Medulla oblongata (tissue), 1 donor: ENCODE data around the gene SLC35E3.

Source experiments
- DNase-seq: peaks from one replicate; pipeline ENCODE4 v3.0.0-alpha.2; 2015; ENCODE audit errors: extremely low spot score

The SLC35E3 gene

DNA sequence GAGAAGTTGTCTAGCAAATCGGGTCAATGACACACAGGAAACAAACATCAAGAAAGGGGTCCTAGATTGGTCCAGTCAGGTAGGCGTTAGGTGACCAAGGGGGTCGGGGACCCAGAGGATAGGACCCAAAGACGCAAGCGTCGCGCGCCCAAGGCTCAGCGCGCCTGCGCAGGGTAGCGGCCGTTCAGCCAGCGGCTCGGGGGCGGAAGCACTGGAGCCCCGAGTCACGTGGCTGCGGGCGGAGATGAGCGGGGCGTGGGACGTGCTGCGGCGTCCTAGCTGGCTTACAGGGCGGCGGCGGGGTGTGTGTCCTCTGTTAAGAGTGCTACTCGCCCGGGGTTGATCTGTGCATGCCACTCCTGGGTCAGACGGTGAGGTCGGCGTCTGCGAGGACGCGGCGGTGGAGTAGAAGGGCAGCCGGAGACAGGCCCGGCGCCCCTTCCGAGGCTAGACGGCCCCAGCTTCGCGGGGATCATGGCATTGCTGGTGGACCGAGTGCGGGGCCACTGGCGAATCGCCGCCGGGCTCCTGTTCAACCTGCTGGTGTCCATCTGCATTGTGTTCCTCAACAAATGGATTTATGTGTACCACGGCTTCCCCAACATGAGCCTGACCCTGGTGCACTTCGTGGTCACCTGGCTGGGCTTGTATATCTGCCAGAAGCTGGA lies at the start of gene SLC35E3:
SLC35E3 (plus strand) TSS at position 273 of the 668 bp plus-strand sequence; CDS start at position 475, 202 bp downstream.
- DNase-seq = peak; percentile 97

- no peak for DNase-seq
These were observed 46.5 kb upstream of the SLC35E3 start for GRCh38 chr12:68699486-68699885.

- no peak for DNase-seq
These were observed 18.2 kb upstream of the SLC35E3 start for GRCh38 chr12:68727776-68728175.

DNA sequence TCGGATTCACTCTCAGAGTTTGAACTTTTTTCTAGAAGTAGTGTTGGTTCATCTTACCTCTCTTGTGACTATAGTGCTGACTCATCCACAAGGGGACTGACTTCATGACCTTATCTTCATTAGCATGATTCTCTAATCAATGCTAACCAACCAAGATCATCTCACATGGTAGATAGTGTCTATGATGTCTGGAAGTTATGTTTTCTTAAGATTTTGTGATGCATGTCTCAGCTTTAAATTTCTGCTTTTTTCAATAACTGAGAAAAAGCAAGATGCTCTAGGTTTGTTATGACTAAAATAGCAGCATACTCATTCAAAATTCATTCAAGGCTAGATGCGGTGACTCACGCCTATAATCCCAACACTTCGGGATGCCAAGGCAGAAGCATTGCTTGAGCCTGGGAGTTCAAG lies 12.3 kb upstream of the SLC35E3 start:
- no peak for DNase-seq

DNA sequence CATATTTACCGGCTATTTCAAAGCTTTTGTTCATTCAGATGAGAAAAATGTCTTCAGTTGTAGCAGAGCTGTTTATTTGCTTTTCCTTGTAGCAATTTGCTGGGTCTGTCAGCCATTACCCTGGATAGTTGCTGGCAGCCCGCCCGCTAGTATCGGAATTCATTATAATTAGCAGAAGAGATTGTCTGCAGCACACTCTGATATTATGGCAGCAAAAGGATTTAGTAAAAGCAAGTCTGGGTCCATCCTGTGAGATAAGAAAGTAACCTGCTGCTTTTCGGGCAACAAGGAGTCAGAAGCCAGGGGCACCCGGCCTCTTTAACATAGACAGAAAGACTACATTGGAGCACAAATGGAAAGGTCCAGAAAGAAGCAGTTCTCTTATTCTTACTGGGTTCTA lies 6.1 kb upstream of the SLC35E3 start:
- DNase-seq = no peak

- no peak for DNase-seq
These were observed 2.6 kb upstream of the SLC35E3 start for GRCh38 chr12:68743356-68743755.

DNA sequence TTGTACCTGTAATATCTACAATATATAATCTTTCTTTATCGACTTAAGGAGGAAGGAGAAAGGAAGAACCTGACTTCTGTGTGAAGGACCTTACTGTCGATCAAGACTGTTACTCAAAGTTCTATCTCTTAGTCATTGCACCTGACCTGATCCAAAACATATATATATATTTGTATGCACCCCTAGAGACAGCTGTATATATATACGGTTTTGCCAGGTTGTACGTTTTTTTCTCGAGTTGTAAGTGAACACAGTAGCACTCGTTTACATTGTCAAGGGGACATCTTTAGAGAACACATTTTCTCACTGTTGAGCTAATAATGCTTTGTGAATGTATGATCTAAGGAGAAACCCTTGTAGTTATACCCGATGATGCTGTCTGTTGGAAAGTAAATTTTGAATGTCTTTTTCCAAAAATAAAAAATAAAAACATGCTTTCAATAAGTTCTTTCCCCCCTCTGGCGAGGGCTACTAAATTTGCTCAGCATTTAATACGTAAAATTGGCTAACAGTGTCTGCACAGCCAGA lies 536 bp upstream of the SLC35E3 start:
- DNase-seq = no peak

GRCh38 chr12:68746572-68747180 lies 700 bp downstream of the SLC35E3 start:
- peak; percentile 59 for DNase-seq

- DNase-seq = peak; percentile 7
These were observed 3.5 kb downstream of the SLC35E3 start for GRCh38 chr12:68749443-68749842.

DNA sequence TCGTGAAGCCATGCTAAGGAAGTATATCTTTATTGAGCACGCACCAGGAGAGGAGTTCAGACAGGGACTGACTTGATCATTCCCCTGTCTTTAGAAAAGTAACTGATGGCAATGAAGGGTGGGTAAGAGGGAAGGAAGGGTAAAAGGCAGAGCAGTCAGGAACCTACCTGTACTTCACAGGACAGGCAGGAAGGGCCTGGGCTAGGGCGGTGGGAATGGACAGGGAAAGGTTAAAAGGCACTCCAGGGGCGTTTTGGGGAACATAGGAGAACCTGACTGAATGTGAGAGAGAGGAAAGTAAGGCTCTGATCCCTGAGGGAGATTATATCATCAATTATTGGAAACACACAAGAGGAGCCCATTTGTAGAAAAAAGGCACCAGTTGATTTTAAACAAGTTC lies 3.9 kb downstream of the SLC35E3 start:
- no peak for DNase-seq

- peak; percentile 42 for DNase-seq
These were observed 4.5 kb downstream of the SLC35E3 start for GRCh38 chr12:68750506-68750905.

DNA sequence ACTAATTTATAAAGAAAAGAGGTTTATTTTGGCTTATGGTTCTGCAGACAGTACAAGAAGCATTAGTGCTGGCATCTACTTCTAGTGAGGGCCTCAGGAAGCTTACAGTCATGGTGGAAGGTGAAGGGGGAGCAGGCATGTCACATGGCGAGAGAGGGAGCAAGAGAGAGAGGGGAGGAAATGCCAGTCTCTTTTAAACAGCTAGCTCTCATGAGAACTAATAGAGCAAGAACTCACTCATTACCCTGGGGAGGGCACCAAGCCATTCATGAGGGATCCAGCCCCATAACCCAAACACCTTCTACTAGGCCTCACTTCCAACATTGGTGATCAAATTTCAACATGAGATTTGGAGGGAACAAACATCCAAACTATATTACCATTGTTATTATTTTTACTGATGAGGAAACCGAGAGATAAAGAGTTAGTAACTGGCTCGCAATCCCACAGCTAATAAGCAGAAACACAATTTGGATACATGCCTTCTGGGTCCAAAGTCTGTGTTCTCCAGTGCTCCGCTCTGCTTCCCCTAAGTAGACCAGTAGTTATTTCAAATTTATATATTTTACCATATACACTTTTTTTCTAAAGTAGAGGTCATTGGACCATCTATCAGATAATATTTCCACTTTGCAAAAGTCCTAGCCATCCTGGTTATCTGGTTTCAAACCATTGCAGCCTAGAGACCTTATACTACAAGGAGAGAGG lies 9.7 kb downstream of the SLC35E3 start:
- DNase-seq = no peak

GRCh38 chr12:68759852-68760251 lies 13.9 kb downstream of the SLC35E3 start:
- DNase-seq = no peak

- no peak for DNase-seq
These were observed 14.9 kb downstream of the SLC35E3 start for GRCh38 chr12:68760806-68761441.

GRCh38 chr12:68761442-68761812 lies 15.5 kb downstream of the SLC35E3 start:
- DNase-seq = no peak

DNA sequence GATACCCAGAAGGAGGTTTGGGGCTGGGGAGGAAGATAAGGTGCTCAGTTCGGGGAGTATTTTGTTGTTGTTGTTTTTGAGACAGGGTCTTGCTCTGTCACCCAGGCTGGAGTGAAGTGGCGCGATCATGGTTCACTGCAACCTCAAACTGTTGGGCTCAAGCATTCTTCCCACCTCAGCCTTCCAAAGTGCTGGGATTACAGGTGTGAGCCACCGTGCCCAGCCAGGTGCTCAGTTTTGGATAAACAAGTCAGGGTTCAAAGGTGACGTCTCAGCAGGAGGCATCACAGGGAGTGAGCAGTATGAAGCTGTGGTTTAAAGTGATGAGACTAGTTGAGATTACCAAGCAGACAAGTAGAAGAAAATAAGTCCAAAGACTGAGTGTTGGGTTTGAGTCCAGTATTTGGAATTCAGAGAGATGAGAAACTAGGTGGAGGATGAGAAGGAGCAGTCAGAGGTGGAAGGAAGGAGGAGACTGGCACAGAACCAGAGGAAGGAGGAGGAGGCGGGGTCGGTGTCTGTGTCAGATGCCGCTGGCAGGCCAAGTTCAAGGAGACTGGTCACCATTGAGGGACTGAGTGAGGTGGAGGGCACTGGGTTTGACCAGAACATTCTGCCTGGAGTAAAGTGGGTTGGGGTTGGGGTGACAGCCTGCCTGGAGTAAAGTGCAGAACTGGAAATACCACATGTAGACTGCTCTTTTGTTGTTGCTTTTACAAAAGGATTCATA lies 16.1 kb downstream of the SLC35E3 start:
- no peak for DNase-seq

DNA sequence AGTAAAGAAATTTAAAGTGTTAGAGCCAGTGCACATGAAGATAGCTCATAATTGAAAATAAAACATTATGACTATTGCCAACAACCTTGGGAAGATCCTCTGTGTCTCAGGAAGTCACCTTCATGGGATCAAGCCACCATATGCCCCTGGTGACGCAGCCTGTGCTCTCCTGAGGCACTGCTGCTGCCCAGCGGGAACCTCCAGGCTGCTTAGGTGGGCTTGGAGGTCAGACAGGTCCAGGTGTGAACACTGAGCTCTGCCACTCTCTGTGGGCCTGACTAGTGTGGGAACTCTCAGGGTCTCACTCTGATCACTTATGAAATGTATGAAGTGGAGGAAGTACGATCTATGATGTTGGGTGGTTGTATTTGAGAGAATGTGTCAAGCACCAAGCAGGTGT lies 16.7 kb downstream of the SLC35E3 start:
- no peak for DNase-seq

DNA sequence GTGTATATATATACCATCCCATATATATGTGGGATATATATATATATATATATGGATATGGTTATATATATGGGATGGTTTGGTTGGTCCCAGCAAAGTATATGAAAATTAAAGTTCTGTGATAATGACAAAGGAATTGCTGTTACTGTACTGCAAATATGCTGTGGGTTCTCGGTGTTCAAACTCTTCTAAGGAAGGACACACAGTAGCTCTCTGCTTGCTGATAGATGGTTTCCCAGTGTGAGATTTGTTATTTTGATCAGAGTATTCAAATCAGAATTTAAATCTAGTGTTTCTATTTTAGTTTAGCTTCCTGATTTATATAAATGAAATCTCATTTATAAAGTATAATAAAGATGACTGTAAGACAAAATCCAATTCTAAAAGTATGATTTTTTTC lies 19.7 kb downstream of the SLC35E3 start:
- no peak for DNase-seq

- no peak for DNase-seq
These were observed 20.7 kb downstream of the SLC35E3 start for GRCh38 chr12:68766646-68767045.

DNA sequence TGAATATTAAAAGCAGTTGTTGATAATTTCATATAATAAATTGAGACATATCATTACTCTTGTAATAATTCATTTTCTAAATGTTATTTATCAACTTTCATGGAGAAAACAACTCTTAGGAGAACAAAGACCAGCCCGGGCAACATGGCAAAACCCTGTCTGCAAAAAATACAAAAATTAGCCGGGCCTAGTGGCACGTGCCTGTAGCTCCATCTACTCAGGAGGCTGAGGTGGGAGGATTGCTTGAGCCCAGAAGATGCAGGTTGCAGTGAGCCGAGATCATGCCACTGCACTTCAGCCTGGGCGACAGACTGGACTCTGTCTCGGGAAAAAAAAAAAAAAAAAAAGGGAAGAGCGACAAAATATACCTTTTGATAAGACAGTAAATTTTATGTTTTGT lies 21.2 kb downstream of the SLC35E3 start:
- DNase-seq = no peak

- DNase-seq = no peak
These were observed 22.5 kb downstream of the SLC35E3 start for GRCh38 chr12:68768431-68768939.
